Mesothelial cell of epicardium (in vitro differentiated cells): ENCODE data around the gene PIGT. TPM values are rescaled to one million over a fixed set of nuclear protein-coding genes. Genes with fewer than 3 reads are reported as not detected.

Source experiments
- DNase-seq, 2 experiments: peaks; one replicate each; pipeline ENCODE4 v3.0.0; 2021; ENCODE audit warnings: low spot score in 2 of 2; ENCODE audit not compliant: unreplicated experiment in 2 of 2
- H3K27ac Mint-ChIP-seq: 2 replicates; pipeline ENCODE4 v1.8.0; 2021; ENCODE audit warnings: mixed read lengths
- H3K27me3 Mint-ChIP-seq: 2 replicates; pipeline ENCODE4 v1.8.0; 2021; ENCODE audit warnings: low read depth, mixed read lengths
- H3K36me3 Mint-ChIP-seq: 2 replicates; pipeline ENCODE4 v1.8.0; 2021; ENCODE audit warnings: mixed read lengths
- H3K4me1 Mint-ChIP-seq: 2 replicates; pipeline ENCODE4 v1.8.0; 2021; ENCODE audit warnings: mixed read lengths
- H3K4me3 Mint-ChIP-seq: 2 replicates; pipeline ENCODE4 v1.8.0; 2021; ENCODE audit warnings: mild to moderate bottlenecking, moderate library complexity, mixed read lengths
- H3K9me3 Mint-ChIP-seq: 2 replicates; pipeline ENCODE4 v1.8.0; 2021; ENCODE audit warnings: mixed read lengths
- CTCF ChIP-seq: fragments of 200-600 bp; sonication (generic); IDR thresholded peaks from one replicate; pipeline ENCODE4 v1.5.0; 2021; ENCODE audit warnings: antibody characterized with exemption; ENCODE audit not compliant: unreplicated experiment
- total RNA-seq: library from RNA; stranded (reverse); gene quantifications from 3 replicates; pipeline ENCODE4 v1.2.1, GENCODE V29; 2021

PIGT gene
- total RNA-seq, 1 donor from 2014 or later = 71.5 TPM

GRCh38 chr20:45441746-45442145 is 25.8 kb downstream of the PIGT start:
- TF ChIP-seq CTCF = no peak
- H3K4me1 Mint-ChIP-seq = peaks cover 54% of the 10 kb centered on the region
- H3K27ac Mint-ChIP-seq = peak overlapping the region; percentile 45
- H3K9me3 Mint-ChIP-seq = no peaks in the 10 kb centered on the region
- no peaks in the 10 kb centered on the region for H3K36me3 Mint-ChIP-seq
- H3K27me3 Mint-ChIP-seq = peaks cover under 1% of the 10 kb centered on the region
- DNase-seq = no peak
- no peak overlapping the region for H3K4me3 Mint-ChIP-seq

DNA sequence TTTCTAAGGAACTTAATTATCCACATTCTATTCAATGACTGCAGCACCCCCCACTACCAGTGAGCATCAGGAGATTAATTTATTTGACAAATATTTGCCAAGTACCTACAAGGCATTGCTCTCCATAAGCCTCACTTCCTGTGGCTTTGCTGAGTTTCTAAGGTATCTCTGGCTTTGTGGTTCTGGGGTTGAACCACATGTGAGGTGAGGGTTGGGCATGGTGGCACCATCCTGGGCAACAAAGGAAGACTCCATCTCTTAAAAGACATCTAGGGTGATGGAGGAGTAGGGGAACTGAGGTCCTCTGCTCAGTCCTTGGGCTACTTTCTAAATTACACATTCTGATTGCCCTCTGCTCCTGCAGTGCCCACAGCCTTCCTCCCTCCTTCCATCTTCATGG is 28.1 kb downstream of the PIGT start:
- H3K36me3 Mint-ChIP-seq = no peaks in the 10 kb centered on the region
- no peaks in the 10 kb centered on the region for H3K27me3 Mint-ChIP-seq
- no peak for TF ChIP-seq CTCF
- peaks cover 59% of the 10 kb centered on the region for H3K4me1 Mint-ChIP-seq
- peak overlapping the region; percentile 50 for H3K27ac Mint-ChIP-seq
- H3K9me3 Mint-ChIP-seq = no peaks in the 10 kb centered on the region
- DNase-seq = no peak
- H3K4me3 Mint-ChIP-seq = no peak overlapping the region

DNA sequence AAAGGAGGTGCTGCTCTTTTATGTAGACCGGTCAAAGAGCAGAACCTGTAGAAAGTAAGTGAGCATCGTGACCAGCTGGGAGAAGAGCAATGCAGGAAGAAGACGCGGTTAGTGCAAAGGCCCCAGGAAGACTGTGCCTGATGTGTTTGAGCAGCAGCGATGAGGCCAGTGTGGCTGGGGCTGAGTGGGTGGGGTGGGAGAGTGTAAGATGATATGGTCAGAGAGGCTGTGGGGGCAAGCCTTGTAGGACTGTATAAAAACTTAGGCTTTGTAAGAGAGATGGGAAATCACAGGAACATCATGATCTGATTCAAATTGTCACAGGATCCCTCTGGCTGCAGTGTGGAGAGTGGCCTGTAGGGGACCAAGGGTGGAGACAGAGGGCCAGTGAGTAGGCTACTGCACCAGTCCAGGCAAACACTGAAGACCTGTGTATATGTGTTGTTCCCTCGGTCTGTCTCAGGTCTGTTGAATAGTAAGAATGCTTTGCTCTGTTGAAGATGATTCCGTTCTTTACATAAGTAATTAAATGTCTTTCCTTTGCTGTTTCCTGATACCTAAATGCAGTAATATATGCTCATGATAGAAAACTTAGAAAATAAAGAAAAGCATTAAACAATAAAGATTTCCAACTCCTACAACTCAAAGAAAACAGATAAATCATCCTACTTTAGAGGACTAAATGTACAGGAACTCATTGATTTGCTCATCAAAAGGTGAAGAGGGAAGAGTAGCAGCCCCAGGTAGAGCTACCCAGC is 30.0 kb downstream of the PIGT start:
- Mint-ChIP-seq H3K27me3 (no peaks in the 10 kb centered on the region), H3K4me3 (no peak overlapping the region), H3K36me3 (no peaks in the 10 kb centered on the region), H3K27ac (peak overlapping the region; percentile 62), H3K4me1 (peaks cover 55% of the 10 kb centered on the region), H3K9me3 (no peaks in the 10 kb centered on the region)
- TF ChIP-seq CTCF = peak; percentile 68
- DNase-seq = peak in 1 of 2 experiments; percentile 57

GRCh38 chr20:45448270-45448669 is 32.3 kb downstream of the PIGT start:
- no peak overlapping the region for H3K27ac Mint-ChIP-seq
- H3K4me1 Mint-ChIP-seq = peaks cover 38% of the 10 kb centered on the region
- H3K9me3 Mint-ChIP-seq = no peaks in the 10 kb centered on the region
- no peak for TF ChIP-seq CTCF
- DNase-seq = no peak
- no peak overlapping the region for H3K4me3 Mint-ChIP-seq
- no peaks in the 10 kb centered on the region for H3K36me3 Mint-ChIP-seq
- H3K27me3 Mint-ChIP-seq = no peaks in the 10 kb centered on the region

DNA sequence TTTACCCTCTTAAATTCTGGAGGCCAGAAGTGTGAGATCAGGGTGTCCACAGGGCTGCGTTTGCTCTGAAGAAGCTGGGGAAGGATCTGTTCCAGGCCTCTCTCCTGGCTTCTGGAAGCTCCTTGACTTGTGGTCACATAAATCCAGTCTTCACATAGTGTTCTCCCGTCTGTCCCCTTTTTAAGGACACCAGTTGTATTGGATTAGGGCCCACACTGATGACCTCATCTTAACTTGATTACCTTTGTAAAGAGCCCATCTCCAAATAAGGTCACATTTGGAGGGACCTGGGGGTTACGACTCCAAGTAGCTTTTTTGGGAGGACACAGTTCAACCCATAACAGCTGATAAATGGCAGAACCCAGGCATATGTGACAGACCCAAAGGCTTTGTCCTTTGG is 33.6 kb downstream of the PIGT start:
- no peak overlapping the region for H3K4me3 Mint-ChIP-seq
- TF ChIP-seq CTCF = no peak
- H3K27me3 Mint-ChIP-seq = no peaks in the 10 kb centered on the region
- H3K36me3 Mint-ChIP-seq = no peaks in the 10 kb centered on the region
- H3K27ac Mint-ChIP-seq = no peak overlapping the region
- no peak for DNase-seq
- H3K9me3 Mint-ChIP-seq = no peaks in the 10 kb centered on the region
- H3K4me1 Mint-ChIP-seq = peaks cover 26% of the 10 kb centered on the region
